Retinal pigment epithelial cell (primary cell): Measurements from ENCODE around the gene RGS1.

Source experiments
- DNase-seq: peaks from one replicate; pipeline ENCODE4 v3.0.0-alpha.2; 2010; ENCODE audit warnings: low read depth
- H3K4me3 ChIP-seq: 2 replicates; pipeline ENCODE4 v1.5.1; 2011; ENCODE audit warnings: mild to moderate bottlenecking, low read length, control low read depth, moderate library complexity
- TF ChIP-seq, protein P1 (sequence below): conservative IDR thresholded peaks from 2 replicates; pipeline ENCODE4 v1.5.1; 2011; ENCODE audit warnings: low read depth, low read length, control low read depth, inconsistent platforms

Gene RGS1

DNA sequence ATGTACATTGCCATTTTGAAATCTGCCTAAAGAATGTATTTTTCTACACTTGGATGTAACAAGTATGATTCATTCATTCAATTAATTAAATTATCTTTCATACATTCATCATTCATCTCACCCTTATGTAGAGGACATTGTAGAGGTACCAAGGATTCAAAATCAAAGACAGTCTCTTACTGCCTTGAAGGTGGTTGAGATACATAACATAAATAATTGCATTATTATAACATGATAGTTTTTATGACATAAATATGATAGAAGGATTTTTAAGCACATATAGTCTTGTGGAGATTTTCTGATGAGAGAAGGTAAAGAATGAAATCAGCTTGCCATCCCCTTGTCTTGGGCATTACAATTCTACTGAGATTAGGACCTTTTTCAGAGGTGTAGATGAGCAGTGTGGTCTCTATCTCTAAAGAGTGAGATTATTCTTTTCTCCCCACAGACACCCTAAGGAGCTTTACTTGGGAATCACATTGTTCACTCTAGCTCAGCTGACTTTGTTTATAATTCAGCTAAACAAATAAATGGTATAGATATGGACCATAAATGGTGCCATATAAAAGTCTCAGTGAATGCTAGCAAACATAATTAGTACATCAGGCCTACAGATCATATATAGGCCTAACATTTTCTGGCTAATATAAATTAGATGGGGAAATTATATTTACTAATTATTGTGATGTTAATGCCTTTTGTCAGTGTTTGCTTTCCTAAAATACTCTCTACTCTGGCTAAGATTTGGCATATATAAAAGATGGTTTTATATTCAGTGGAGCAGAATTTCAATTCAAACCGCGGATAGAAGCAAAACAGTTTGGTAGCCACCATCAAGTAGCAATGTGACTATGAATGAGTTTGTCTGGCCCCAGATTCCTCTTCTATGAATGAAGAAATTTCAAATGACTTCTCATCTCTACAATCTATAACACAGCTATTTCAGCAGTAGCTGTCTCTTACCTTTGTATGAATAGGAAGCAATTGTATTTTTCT is 1.9 kb downstream of the RGS1 start:
- no peak for DNase-seq
- TF ChIP-seq, protein P1, sequence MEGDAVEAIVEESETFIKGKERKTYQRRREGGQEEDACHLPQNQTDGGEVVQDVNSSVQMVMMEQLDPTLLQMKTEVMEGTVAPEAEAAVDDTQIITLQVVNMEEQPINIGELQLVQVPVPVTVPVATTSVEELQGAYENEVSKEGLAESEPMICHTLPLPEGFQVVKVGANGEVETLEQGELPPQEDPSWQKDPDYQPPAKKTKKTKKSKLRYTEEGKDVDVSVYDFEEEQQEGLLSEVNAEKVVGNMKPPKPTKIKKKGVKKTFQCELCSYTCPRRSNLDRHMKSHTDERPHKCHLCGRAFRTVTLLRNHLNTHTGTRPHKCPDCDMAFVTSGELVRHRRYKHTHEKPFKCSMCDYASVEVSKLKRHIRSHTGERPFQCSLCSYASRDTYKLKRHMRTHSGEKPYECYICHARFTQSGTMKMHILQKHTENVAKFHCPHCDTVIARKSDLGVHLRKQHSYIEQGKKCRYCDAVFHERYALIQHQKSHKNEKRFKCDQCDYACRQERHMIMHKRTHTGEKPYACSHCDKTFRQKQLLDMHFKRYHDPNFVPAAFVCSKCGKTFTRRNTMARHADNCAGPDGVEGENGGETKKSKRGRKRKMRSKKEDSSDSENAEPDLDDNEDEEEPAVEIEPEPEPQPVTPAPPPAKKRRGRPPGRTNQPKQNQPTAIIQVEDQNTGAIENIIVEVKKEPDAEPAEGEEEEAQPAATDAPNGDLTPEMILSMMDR, result no peak
- H3K4me3 ChIP-seq, result no peak overlapping the region

DNA sequence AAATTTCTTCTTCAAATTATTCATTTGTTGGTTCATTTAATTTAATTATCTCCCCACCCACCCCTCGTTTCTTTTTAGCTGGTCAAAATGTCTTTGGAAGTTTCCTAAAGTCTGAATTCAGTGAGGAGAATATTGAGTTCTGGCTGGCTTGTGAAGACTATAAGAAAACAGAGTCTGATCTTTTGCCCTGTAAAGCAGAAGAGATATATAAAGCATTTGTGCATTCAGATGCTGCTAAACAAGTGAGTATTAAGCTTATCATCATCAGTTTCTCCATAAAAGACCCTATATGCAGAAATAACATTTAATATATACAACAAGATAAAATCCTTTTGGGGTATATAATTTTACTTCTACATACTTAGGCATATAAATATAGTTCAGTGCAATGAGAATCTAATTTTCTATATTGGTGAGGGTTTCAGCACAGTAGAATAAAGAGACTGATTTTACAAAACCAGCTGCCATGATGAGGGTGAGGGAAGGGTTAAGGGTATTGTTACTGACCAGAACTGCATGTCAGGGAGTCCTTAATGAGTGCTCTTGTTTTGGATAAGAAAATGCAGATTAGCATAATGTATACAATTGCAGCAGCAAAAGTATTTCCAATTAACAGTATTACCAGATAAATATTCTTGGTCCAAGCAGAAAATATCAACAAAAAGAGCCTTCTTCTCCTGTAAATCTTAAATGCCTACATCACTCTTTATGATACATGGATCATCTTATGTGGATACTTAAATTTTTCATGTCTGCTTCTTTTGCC is 2.8 kb downstream of the RGS1 start:
- TF ChIP-seq, protein P1, result no peak
- DNase-seq, result no peak
- no peak overlapping the region for H3K4me3 ChIP-seq

DNA sequence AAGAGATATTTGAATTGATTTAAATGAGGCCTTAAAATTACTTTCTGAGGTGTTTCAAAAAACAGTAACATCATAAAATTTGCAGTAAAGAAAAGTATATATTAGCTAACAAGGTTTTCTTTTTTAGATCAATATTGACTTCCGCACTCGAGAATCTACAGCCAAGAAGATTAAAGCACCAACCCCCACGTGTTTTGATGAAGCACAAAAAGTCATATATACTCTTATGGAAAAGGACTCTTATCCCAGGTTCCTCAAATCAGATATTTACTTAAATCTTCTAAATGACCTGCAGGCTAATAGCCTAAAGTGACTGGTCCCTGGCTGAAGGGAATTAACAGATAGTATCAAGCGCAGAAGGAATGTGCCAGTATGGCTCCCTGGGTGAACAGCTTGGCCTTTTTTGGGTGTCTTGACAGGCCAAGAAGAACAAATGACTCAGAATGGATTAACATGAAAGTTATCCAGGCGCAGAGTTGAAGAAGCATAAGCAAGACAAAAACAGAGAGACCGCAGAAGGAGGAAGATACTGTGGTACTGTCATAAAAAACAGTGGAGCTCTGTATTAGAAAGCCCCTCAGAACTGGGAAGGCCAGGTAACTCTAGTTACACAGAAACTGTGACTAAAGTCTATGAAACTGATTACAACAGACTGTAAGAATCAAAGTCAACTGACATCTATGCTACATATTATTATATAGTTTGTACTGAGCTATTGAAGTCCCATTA is 3.6 kb downstream of the RGS1 start:
- TF ChIP-seq, protein P1, result no peak
- no peak for DNase-seq
- no peak overlapping the region for H3K4me3 ChIP-seq

DNA sequence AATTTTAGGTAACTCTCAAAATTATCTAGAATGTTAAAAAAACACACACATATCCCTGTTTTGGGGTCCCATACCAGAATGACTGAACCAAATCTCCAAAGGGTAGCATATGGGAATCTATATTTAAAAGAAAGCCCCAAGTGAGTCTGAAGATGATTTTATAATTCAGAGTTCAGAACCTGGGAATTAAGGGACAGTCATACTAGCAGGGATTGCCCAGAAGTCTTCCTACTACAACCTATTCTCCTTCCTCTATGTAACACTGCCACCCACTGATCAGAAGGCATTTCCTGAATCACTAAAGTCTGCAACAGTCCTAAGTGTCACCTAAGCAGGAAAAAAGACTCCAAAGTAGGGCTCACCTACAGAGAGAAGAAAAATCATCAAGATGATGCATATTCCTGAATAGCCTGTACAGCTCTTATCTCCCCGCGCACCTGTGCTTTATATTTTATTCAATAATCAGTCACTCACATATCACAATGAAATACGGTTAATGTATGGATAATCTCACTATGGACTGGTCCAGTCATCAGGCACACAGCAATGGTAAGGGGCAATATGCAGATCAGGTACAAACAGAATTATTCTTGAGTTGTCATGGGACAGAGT is 4.9 kb downstream of the RGS1 start:
- H3K4me3 ChIP-seq, result no peak overlapping the region
- no peak for DNase-seq
- TF ChIP-seq, protein P1, result peak; percentile 60

DNA sequence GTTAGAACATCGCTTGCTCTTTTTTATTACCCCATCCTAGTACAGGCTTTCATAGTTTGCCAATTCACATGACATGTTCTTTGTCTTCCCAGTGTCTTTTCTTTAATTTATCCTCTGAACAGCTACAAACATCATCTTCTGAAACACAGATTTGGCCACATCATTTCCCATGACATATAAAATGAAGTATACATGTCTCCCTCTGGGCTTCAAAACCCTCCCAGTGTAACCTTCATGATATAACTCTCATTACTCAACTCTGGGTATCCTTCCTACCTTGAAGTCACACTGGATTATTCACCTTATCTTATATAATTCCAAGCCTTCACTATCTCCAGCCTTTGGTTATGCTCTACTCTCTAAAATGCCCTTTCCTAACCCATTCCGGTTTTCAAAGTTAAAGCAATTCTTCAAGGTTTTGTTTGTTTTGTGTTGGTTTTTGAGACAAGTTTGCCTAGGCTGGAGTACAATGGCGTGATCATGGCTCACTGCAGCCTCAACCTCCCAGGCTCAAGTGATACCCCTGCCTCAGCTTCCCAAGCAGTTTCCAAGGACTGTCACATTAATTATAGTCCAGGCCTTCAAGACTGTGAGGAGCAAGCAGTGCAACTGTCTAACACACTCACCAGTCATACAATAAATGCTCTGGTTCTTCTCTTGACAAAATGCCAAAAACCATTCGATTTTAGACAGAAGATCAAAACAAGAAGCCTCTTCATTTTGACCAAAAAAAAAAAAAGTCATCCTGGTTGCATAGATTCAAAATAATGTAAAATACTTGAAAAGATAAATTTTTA is 5.8 kb downstream of the RGS1 start:
- TF ChIP-seq, protein P1, result no peak
- no peak overlapping the region for H3K4me3 ChIP-seq
- no peak for DNase-seq

DNA sequence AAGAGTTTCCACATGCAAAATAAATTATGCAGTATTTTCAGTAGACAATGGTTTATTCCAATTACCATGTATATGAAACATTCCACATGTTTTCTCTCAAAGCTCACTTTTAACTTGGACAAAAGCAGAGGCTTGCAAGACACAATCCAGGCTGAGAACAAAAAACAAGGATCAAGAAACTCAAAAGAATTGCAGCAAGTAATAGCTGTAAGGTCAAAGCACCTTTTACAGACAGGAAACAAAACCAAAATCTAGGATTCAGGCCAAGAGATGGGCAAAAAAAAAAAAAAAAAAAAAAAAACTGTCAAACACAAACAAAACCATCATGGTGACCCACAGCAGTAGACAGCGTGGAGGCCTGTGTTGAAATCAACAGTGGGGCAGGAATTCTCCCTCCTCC is 9.3 kb downstream of the RGS1 start:
- TF ChIP-seq, protein P1, result no peak
- H3K4me3 ChIP-seq, result no peak overlapping the region
- DNase-seq, result no peak
